B cell (primary cell): ENCODE measurements around the gene NAPG. TPM values are rescaled to one million over a fixed set of nuclear protein-coding genes. Genes with fewer than 3 reads are reported as not detected.

Experiments used
- ATAC-seq: fragments of 200-7000 bp; cut with Tn5 transposase; one replicate; pipeline ENCODE4 v1.10.0; 2021; ENCODE audit warnings: low read depth, mild to moderate bottlenecking, moderate number of reproducible peaks, moderate library complexity
- CTCF ChIA-PET: fragments of 350-600 bp; sonication (Branson Sonifier 250); formaldehyde crosslinking; loops from one replicate; lab custom pipeline; 2021; ENCODE audit warnings: antibody characterized with exemption, inconsistent platforms; lab: Charles Lee
- POLR2A ChIA-PET: fragments of 350-600 bp; sonication (Branson Sonifier 250); formaldehyde crosslinking; loops from one replicate; lab custom pipeline; 2021; ENCODE audit warnings: antibody characterized with exemption; lab: Charles Lee
- DNase-seq: peaks from one replicate; pipeline ENCODE4 v3.0.0; 2013
- H2AFZ ChIP-seq: 2 replicates; pipeline ENCODE4 v1.6.1; 2012; ENCODE audit warnings: mild to moderate bottlenecking, low read depth, low read length; ENCODE audit not compliant: insufficient read depth, poor library complexity, severe bottlenecking
- H3K27ac ChIP-seq, 2 donors: 1 replicate in 1 of 2; 2 replicates in 1 of 2; pipeline ENCODE4 v1.5.1; 2012 to 2013; ENCODE audit warnings: low read length in 2 of 2, mild to moderate bottlenecking in 2 of 2, moderate library complexity in 1 of 2
- H3K27me3 ChIP-seq, 4 experiments: fragments of 200-600 bp in 1 of 4; sonication (generic) in 1 of 4; replicated peaks in 1 of 4; 1 replicate in 2 of 4; 2 replicates in 2 of 4; pipeline versions ENCODE4 v1.6.1 to v1.7.0; 2013 to 2016; ENCODE audit warnings: low read length in 3 of 4, mild to moderate bottlenecking in 2 of 4, mixed read lengths in 1 of 4, moderate library complexity in 1 of 4; ENCODE audit not compliant: insufficient read depth in 4 of 4, control insufficient read depth in 3 of 4; ENCODE audit errors: control extremely low read depth in 1 of 4
- H3K36me3 ChIP-seq, 2 experiments: replicated peaks in 1 of 2; 1 replicate in 1 of 2; 2 replicates in 1 of 2; pipeline versions ENCODE4 v1.6.1 to v1.7.1; 2013; ENCODE audit warnings: low read length in 1 of 2; ENCODE audit not compliant: insufficient read depth in 2 of 2, control insufficient read depth in 1 of 2; ENCODE audit errors: control extremely low read depth in 1 of 2, extremely low read depth in 1 of 2
- H3K4me1 ChIP-seq, 2 donors: fragments of 200-600 bp in 1 of 2; sonication (generic) in 1 of 2; 1 replicate in 1 of 2; 2 replicates in 1 of 2; pipeline versions ENCODE4 v1.5.1 to v1.6.1; 2013 to 2017; ENCODE audit warnings: low read length in 2 of 2; ENCODE audit not compliant: control insufficient read depth in 2 of 2, insufficient read depth in 2 of 2
- H3K4me2 ChIP-seq: replicated peaks from 2 replicates; pipeline ENCODE3; 2012; ENCODE audit warnings: mild to moderate bottlenecking, low read depth, low read length; ENCODE audit not compliant: poor library complexity, severe bottlenecking
- H3K4me3 ChIP-seq, 5 experiments: fragments of 200-600 bp in 1 of 5; sonication (generic) in 1 of 5; 1 replicate in 3 of 5; 2 replicates in 2 of 5; pipeline versions ENCODE4 v1.5.1 to v1.7.0; 2011 to 2016; ENCODE audit warnings: low read length in 4 of 5, mild to moderate bottlenecking in 4 of 5, low read depth in 2 of 5, control low read depth in 1 of 5, moderate library complexity in 1 of 5; ENCODE audit not compliant: insufficient read depth in 1 of 5; ENCODE audit errors: control extremely low read depth in 1 of 5, extremely low read depth in 1 of 5
- H3K79me2 ChIP-seq: fragments of 200-600 bp; sonication (generic); one replicate; pipeline ENCODE4 v1.6.0; 2016; ENCODE audit warnings: low read length; ENCODE audit not compliant: control insufficient read depth, insufficient read depth
- H3K9ac ChIP-seq: fragments of 200-600 bp; sonication (generic); 2 replicates; pipeline ENCODE4 v1.6.1; 2017; ENCODE audit warnings: mild to moderate bottlenecking, low read length, moderate library complexity
- H3K9me3 ChIP-seq, 3 donors: one replicate each; pipeline versions ENCODE4 v1.6.1 to v1.7.1; 2013; ENCODE audit warnings: low read length in 2 of 3; ENCODE audit not compliant: control insufficient read depth in 2 of 3, insufficient read depth in 1 of 3; ENCODE audit errors: control extremely low read depth in 1 of 3
- H4K20me1 ChIP-seq: 2 replicates; pipeline ENCODE4 v1.6.0; 2012; ENCODE audit warnings: mild to moderate bottlenecking, low read length; ENCODE audit not compliant: insufficient read depth, control insufficient read depth, poor library complexity, severe bottlenecking
- H3K27ac Mint-ChIP-seq: one replicate; pipeline ENCODE4 v1.8.0; 2021; ENCODE audit warnings: mixed read lengths
- H3K27me3 Mint-ChIP-seq: one replicate; pipeline ENCODE4 v1.8.0; 2021; ENCODE audit warnings: mixed read lengths
- H3K4me1 Mint-ChIP-seq: one replicate; pipeline ENCODE4 v1.8.0; 2021; ENCODE audit warnings: mixed read lengths
- H3K4me3 Mint-ChIP-seq: one replicate; pipeline ENCODE4 v1.8.0; 2021; ENCODE audit warnings: mixed read lengths
- H3K9me3 Mint-ChIP-seq: one replicate; pipeline ENCODE4 v1.8.0; 2022; ENCODE audit warnings: mixed read lengths; ENCODE audit not compliant: insufficient read depth
- EZH2 ChIP-seq: IDR thresholded peaks from 2 replicates; pipeline ENCODE4 v1.6.1; 2012; ENCODE audit warnings: borderline replicate concordance, low read depth, mild to moderate bottlenecking, moderate library complexity, low read length; ENCODE audit not compliant: insufficient read depth, poor library complexity, severe bottlenecking
- WGBS: methylation state at CpG from one replicate; pipeline ENCODE4 v1.1.5; 2013; ENCODE audit warnings: missing lambda C conversion rate; ENCODE audit not compliant: insufficient coverage; 5-methylcytosine and 5-hydroxymethylcytosine counted together
- intact Hi-C: fragments of 100-400 bp; cut with micrococcal nuclease; formaldehyde crosslinking; loops from one replicate; pipeline ENCODE4 v1.10.0; 2022
- polyA minus RNA-seq: library from RNA; depleted of rRNA, polyadenylated mRNA; stranded (reverse); fragments of >200 nt; gene quantifications from 2 replicates; pipeline ENCODE4 v1.2.3, GENCODE V29; 2012
- polyA plus RNA-seq: library from polyadenylated mRNA; depleted of rRNA; stranded (reverse); fragments of >200 nt; gene quantifications from 2 replicates; pipeline ENCODE4 v1.2.3, GENCODE V29; 2012
- total RNA-seq, 2 donors: library from RNA; stranded (reverse); fragments of 120-200 nt in 1 of 2; gene quantifications; 1 replicate in 1 of 2; 2 replicates in 1 of 2; pipeline versions ENCODE4 v1.2.3 to v1.2.4, GENCODE V29; 2013 to 2022
- TF ChIP-seq, protein P1 (sequence below): fragments of 200-600 bp; IDR thresholded peaks from one replicate; pipeline ENCODE4 v1.8.0; 2022; ENCODE audit warnings: antibody characterized with exemption, mild to moderate bottlenecking

The NAPG gene
- total RNA-seq: 31.8 and 38.7 TPM in 2 replicates
- 29.9 TPM for total RNA-seq (2013)
- 9.4 and 15.4 TPM in 2 replicates for polyA plus RNA-seq
- 10.6 and 16.2 TPM in 2 replicates for polyA minus RNA-seq

DNA sequence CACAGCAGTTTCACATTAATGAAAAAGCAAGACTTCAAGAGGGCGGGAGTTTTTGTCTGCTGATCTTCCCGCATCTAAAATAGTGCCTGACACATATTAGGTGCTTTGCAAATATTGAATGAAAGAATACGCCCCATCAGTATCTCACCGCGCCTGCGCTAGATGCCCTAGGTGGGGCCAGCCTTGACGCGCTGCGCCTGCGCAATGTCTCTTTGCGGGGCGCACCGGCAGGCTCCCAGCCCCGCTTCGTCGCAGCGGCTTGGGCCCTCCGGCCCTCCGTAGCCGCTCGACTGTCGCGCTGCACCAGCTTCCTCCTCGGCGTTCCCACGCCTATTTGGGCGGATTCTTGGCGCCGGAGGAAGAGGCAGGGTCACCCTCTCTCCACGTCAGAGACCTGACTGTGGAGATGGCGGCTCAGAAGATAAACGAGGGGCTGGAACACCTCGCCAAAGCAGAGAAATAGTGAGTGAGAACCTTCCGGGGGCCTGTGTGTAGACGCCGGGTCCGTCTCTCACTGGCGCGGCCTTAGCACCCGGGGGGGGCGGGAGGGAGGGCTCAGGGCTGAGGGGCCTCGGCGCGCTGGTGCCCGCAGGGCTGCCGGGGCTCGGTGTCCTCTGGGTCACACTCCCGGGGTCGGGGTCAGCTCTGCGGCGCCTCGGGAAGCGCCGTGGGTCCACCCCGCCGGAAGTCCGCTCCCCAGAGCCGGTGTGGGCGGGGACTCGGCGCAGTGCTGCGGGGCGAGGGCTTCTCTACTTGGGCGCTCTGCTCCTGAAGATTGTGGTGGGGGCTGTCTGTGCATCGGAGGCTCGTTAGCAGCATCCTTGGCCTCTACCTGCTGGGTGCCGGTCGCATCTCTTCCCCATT is at the start of gene NAPG:
TSS of gene NAPG (plus strand) at position 331 of the 864 bp plus-strand sequence. CDS start at position 407, 76 bp downstream.
- Histone ChIP-seq H3K27ac (peak within 1 kb of the TSS; percentile 77 to 80), H3K9ac (peak within 1 kb of the TSS; percentile 87), H3K36me3 (no peaks in the 10 kb centered on the region), H3K79me2 (peaks cover 46% of the 10 kb centered on the region), H3K9me3 (no peaks in the 10 kb centered on the region), H3K4me3 (peak within 1 kb of the TSS; percentile 79 to 94 (median 88)), H3K4me1 (peaks cover 20 to 39% of the 10 kb centered on the region in 2 donors), H3K27me3 (no peaks in the 10 kb centered on the region), H3K4me2 (peak within 1 kb of the TSS; percentile 95), H4K20me1 (peaks cover 30% of the 10 kb centered on the region), H2AFZ (peak within 1 kb of the TSS; percentile 80)
- CTCF ChIA-PET: no interaction called here
- POLR2A ChIA-PET: interaction anchor here (0.6 to 1.3 kb wide), 4 partner anchors 29 to 612 kb away, joined by 3 to 6 read pairs (median 3); partner anchors contain the start of gene VAPA
- Mint-ChIP-seq H3K9me3 (no peaks in the 10 kb centered on the region), H3K27me3 (no peaks in the 10 kb centered on the region), H3K4me3 (peak within 1 kb of the TSS; percentile 99), H3K27ac (peak within 1 kb of the TSS; percentile 96), H3K4me1 (peaks cover 54% of the 10 kb centered on the region)
- intact Hi-C loops: loop anchor here (1.0 to 10.0 kb wide), 7 partner anchors 36 to 1921 kb away; partner anchors contain the start of genes IMPA2, PPP4R1, RAB12 and RAB31
- TF ChIP-seq EZH2: no peak
- TF ChIP-seq, protein P1, sequence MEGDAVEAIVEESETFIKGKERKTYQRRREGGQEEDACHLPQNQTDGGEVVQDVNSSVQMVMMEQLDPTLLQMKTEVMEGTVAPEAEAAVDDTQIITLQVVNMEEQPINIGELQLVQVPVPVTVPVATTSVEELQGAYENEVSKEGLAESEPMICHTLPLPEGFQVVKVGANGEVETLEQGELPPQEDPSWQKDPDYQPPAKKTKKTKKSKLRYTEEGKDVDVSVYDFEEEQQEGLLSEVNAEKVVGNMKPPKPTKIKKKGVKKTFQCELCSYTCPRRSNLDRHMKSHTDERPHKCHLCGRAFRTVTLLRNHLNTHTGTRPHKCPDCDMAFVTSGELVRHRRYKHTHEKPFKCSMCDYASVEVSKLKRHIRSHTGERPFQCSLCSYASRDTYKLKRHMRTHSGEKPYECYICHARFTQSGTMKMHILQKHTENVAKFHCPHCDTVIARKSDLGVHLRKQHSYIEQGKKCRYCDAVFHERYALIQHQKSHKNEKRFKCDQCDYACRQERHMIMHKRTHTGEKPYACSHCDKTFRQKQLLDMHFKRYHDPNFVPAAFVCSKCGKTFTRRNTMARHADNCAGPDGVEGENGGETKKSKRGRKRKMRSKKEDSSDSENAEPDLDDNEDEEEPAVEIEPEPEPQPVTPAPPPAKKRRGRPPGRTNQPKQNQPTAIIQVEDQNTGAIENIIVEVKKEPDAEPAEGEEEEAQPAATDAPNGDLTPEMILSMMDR: no peak
- ATAC-seq (peak; percentile 90), DNase-seq (peak; percentile 96)
- WGBS: under 1% methylated on average over 64 of the region's 68 CpGs
